ENCODE results near the gene ASB10.

Gene ASB10

GRCh38 chr7:151187409-151188251 lies 580 bp upstream of the ASB10 start:
- no peak for DNase-seq

DNA sequence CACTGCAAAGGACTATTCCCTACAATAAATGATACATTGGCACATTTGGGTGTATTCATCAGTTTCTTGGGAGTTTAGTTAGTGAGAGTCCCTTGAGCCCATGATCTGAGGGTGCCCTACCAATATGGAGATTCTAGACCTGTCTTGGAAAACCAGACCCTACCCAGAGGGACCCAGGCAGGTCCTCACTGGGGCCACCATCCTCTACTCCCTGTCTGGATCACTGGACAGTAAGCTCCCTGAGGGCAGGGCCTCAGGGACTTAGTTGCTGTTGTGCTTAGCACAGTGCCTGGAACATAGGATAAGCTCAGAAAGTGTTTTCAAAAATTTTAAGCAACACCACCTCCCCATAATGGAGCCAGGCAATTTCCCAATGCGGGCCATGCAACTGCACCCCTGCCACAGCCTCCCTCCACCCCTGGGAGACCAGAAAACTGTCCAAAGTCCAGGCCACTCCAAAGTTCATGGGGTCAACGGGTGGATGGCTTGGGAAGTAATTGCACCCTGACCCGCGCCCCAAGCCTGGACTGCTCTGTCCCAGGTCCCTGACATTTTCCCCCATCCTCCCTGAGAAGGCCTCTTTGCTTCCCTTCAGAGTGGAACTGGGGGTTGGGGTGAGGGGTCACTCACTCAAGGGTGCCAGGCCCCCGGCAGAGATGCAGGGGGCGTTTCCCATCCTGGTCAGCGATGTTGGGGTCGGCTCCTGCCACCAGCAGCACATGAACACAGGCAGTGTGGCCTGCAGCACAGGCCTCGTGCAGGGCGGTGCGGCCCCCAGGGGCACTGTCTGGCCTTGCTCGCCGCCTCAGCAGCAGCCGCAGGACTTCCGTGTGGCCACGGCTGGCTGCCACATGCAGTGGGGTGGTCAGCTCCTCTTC lies 1.0 kb downstream of the ASB10 start:
- DNase-seq: no peak

DNA sequence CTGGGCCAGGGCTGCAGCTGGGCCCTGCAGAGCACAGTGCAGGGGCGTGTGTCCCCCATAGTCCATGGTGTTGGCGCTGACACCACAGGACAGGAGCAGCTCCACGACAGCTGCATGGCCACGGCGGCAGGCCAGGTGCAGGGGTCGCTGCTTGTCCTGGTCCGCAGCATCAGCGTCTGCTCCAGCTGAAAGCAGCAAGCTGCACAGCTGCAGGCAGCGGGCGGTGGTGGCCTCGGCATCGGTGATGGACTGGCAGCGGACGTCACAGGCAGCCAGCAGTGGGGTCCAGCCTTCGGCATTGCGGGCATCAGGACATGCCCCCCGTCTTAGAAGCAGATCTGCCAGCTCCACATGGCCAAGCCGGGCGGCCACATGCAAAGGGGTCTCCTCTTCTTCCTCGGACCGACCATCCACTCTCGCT lies 6.0 kb downstream of the ASB10 start:
- peak; percentile 47 for DNase-seq

- peak; percentile 35 for DNase-seq
Observed at GRCh38 chr7:151179946-151180345, 7.1 kb downstream of the ASB10 start.

DNA sequence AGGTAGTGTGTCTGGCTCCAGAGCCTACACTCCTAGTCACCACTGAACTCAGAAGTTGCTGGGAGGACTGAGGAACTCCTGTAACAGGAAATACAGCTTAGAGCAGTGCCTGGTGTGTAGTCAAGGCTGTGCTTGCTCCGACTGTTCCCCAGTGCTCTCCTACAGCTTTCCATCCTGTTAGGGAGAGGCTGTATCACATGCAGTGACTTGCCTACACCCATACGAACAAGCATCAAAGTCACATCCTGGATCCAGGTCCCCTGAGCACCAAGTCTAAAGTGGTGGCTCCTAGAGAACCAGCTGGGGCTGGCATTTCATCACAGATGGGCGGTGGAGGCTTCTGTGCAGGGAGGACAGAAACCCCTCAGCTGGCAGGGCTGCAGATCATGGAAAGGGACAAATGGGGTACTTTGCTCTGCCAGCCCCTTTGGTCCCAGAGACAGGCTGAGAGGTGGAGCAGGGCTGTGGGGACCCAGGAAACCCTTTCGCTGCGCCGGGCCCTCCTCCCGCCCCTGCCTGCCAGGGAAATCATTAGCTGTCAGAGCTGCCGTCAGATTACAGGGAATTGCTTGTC lies 7.7 kb downstream of the ASB10 start:
- DNase-seq: peak; percentile 34

DNA sequence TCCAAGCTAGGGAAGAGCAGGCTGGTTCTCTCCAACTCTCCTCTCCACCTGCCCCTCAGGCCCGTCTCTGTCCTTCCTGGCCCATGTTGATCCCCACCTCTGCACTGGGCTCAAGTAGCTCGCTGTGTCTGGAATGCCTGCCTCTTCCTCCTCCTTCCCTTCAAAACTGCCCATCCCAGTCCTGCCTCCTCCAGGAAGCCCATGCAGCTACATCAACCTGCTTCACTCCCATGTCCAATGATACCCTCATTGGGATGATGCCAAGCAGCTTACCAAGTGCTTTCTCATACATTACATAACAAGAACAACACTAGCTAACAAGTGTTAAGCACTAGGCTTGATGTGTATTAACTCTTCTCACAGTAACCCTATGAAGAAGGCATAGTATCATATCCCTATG lies 8.2 kb downstream of the ASB10 start:
- peak; percentile 37 for DNase-seq

DNA sequence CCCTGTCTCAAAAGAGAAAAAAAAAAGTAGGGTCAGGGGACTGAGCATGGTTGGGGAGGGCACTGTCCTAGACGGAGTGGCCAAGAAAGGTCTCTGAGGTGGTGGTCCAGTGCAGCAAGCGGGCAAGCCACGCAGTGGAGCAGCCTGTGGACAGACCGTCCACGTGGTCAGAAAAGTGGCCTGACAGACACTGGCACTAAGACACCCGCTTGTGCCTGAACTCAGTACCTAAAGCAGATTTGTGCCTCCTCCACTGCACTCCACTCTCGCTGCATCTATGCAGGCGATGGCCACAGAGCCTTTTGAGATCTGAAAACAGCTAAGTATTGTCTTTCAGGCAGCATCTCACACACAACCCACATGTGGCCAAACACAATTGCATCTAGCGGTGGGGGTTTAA lies 8.8 kb downstream of the ASB10 start:
- peak; percentile 18 for DNase-seq

- DNase-seq: peak; percentile 35
Observed at GRCh38 chr7:151177310-151177709, 9.7 kb downstream of the ASB10 start.

DNA sequence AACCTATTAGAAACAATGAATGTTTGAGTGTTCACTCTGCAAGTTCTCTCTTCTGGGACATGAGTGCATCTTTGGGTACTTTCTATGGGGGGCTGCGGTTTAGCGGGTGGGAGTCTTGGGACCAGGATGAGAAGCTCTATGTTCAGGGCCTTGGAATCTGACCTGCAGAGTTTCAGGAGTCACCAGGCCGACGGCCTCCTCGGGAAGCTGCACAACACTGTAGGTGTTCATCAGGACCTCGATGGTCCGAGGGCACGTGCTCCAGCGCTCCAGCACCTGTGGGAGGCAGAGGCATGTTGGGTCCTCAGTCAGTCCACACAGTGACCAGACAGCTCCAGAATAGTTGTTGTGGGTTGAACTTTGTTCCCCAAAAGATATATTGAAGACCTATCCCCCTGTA lies 10.6 kb downstream of the ASB10 start:
- DNase-seq: no peak

DNA sequence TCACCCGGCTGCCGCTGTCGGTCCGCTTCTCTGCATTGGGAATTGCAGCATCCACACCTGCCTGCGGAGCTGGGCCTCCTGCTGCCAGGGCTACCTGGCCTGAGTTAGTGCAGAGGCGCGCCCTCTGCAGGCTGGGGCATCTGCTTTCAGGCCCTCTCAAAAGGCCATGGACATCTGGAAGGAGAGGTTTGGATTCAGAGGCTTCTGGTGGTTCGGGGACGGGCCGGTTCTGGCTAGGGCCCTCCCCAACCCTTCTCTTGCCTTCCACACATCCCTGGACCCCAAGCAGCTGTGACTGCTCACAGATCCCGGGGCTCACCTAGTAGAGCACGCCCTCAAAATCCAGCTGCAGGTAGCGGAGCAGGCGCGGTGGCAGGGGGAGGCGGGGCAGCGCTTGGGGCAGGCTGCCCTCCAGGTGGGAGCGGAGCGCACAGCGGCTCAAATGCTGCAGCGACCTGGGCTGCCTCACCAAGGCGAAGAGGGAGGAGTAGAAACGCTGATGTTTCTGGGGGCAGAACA lies 11.2 kb downstream of the ASB10 start:
- DNase-seq: peak; percentile 45

DNA sequence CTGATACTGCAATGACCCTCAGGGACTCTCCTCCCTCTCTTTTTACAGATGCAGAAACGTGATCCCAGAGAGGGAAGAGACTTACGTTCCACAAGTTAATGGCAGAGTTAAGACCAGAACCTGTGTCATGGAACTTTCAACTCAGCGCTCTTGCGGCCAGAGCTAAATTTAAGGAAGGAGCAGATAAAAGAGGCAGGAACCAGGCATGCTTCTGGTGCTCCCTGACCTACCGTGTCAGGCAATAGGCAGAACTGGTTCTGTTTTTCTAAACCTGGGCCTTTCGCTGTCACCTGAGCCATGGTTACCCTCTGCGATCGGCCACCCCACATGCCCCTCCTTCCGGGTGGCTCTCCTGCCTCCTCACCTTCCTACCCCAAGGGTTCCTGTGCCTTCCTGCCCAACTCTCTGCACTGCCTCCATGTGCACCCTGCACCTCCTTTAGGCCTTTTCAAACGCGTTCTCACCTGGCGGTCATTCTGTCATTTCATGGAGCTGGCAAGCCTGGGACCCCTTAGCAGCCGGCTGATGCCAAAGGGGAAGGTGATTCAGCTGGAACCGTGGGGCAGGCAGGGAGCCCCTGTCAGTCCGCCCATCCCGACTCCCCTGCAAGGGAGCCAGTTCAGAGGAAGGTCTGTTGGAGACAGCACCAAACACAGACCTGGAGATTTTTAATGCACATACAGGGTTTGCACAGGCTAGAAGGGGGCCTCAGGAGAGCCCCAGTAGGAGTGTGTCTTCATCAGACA lies 11.8 kb downstream of the ASB10 start:
- DNase-seq: peak; percentile 42

DNA sequence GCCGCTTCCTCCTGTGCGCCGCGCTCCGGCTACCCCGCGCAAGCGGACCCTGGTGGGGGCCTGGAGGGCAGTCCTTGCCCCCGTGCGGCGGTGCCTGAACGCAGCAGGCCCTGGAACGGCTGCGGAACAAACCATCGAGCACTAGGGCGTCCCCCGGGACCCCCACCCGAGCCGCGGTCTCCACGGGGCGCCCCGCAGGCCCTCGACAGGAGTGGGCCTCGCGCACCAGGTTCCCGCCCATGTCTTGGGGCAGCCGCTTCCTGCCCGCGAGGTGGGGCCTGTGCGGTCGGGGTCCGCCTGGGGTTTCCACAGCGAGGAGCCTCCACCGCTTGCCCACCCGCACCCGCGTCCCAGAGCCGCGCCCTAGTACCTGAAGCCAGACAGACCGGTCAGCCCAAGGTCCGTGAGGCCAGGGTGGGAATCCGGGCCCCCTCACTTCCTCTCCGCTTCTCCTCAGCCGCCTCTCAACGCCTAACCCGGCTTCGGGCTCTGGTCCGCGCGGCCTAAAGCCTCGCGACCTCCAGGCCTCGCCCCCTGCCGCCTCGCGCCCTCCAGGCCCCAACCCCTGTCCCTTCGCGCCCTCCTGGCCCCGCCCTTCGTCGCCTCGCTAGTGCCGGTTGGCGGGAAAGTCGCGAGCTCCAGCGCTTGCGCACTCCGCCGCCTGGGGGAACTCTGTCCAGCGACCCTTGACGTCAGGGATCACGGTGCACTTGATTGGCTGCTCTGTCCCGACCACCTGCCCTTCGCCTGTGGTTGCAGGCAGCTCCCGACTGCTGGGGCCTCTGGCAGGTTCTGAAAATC lies 12.6 kb downstream of the ASB10 start:
- peak; percentile 40 for DNase-seq

GRCh38 chr7:151173386-151174245 lies 13.4 kb downstream of the ASB10 start:
- DNase-seq: peak; percentile 32

DNA sequence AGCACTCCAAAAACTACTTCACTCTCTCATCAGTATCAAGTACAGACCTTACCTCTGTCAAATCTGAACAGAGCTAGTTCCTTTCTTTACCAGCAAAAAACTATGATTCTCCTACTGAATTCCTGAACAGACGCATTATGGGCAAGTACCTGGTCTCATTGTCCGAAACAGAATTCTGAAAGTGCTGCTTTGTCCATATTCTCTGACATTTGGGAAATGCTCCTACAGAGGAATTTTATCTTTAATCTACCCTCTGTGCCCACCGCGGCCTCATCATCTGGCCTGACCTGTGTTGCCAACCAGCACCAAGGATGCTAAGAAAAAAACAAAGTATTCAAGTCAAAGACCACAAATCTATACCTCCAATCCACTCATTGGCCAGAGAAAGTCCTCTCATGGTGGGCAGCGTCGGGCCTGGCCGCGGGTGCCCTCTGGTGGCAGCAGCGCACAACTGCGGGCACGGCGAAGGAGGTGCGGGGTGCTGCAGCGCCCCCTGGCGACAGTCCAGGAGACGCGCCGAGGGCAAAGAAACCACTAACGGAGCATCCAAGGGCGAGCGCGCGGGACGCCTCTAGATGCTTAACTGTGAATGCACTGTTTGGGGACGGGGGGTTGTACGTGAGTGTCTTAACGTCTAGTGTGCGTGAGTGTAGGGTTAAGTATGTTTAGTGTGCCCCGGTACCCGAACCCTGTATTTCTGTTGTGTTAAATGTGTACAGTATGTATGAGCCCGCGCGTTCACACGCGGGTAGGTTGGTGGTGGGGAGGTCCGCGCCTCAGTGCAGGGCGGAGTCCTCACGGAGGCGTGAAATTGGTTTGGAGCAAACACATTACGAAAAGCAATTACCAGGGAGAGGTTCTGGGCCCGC lies 14.5 kb downstream of the ASB10 start:
- peak; percentile 86 for DNase-seq

DNA sequence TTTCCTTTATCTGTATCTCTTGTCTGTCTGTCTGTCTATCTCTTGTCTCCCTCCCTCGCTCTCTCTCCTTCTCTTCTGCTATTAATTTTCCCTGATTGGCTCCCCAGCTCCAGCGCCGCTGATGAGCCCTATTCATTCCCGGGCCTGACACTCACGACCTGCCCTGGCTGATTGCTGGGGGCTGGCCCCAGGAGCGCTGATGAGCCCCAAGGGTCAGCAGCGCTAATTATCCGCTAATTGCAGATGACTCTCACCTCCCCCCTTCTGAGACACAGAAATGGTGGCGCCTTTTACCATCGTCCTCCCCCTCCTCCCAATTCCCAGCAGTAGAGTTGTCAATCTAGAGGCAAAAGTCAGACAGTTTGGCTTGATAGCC lies 18.3 kb downstream of the ASB10 start:
- DNase-seq: peak; percentile 48

DNA sequence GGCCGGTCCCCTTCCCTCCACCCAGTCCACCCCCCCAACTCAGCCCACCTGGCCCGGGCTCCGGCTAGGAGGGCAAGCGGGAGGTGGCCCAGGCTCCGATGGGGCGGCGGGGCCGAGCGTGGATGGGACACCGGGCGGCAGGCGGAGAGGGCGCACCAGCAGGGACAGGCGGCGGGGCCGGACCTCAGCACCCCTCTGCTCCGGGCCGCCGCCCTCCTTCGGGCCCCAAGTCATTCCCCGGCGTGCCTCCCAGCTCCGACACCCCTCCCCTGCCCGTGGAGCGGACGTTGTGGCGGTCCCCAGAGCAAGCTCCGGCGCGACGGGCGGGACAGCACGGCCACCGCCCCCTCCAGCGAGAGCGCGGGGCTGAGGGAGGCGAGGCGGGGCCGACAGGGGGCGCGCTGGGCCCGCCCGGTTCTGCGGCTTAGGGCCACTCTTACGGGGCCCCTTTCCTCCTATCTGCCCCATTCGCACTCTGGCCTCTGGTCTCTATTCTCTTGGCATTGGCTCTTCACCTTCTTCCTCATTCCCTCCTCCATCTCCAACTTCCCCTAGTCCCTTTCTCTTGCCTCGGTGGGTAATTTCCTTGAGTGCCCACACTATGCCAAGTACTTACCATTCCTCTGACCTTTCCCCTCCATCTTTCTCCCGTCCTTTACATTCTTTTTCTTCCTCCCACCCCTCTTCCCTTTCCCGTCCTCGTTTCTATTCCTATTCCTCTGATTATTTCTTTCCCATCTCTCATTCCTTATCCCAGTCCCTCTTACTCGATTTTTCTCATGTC lies 18.9 kb downstream of the ASB10 start:
- peak; percentile 74 for DNase-seq

- DNase-seq: peak; percentile 65
Observed at GRCh38 chr7:151167197-151167961, 19.7 kb downstream of the ASB10 start, which contains the start of gene GBX1. TSS of gene GBX1 (minus strand) at chr7:151167694. CDS start at chr7:151167548, 146 bp downstream.
